Activated T-cell treated with anti-CD3 and anti-CD28 coated beads, Interleukin-2, amount 50 U/mL, for 24 hours (primary cell): ENCODE results near the gene MTIF2.
"Not testable (repeated sequence)": the region's sequence is repeated elsewhere in the genome, so short reads cannot be mapped to it uniquely, and the experiment has no call there.

Experiments used
- DNase-seq: peaks from one replicate; pipeline ENCODE4 v3.0.0-alpha.2; 2020
- H3K27ac Mint-ChIP-seq: 2 replicates; pipeline ENCODE4 v1.8.0; 2020; ENCODE audit warnings: mild to moderate bottlenecking, mixed read lengths
- H3K27me3 Mint-ChIP-seq: 2 replicates; pipeline ENCODE4 v1.8.0; 2020; ENCODE audit warnings: mixed read lengths
- H3K36me3 Mint-ChIP-seq: 2 replicates; pipeline ENCODE4 v1.8.0; 2020; ENCODE audit warnings: low read depth, mixed read lengths
- H3K4me1 Mint-ChIP-seq: 2 replicates; pipeline ENCODE4 v1.8.0; 2020; ENCODE audit warnings: low read depth, mixed read lengths
- H3K4me3 Mint-ChIP-seq: 2 replicates; pipeline ENCODE4 v1.8.0; 2020; ENCODE audit warnings: mild to moderate bottlenecking, moderate library complexity, mixed read lengths
- H3K9me3 Mint-ChIP-seq: 2 replicates; pipeline ENCODE4 v1.8.0; 2020; ENCODE audit warnings: mixed read lengths

The MTIF2 gene

GRCh38 chr2:55268907-55269644 is at the start of gene MTIF2:
Gene MTIF2 (minus strand): TSS chr2:55269231. CDS start chr2:55263858, 5,373 bp downstream.
- H3K4me1 Mint-ChIP-seq = peaks cover 19% of the 10 kb centered on the region
- no peaks in the 10 kb centered on the region for H3K9me3 Mint-ChIP-seq
- H3K27me3 Mint-ChIP-seq = no peaks in the 10 kb centered on the region
- peak within 1 kb of the TSS; percentile 97 for H3K4me3 Mint-ChIP-seq
- H3K27ac Mint-ChIP-seq = peak within 1 kb of the TSS; percentile 97
- H3K36me3 Mint-ChIP-seq = peaks cover 46% of the 10 kb centered on the region
- DNase-seq = peak; percentile 95

GRCh38 chr2:55314985-55315384 is 46.0 kb upstream of the MTIF2 start:
- Mint-ChIP-seq H3K4me3 (no peak overlapping the region), H3K36me3 (peaks cover 24% of the 10 kb centered on the region), H3K9me3 (no peaks in the 10 kb centered on the region), H3K4me1 (peaks cover 23% of the 10 kb centered on the region), H3K27ac (no peak overlapping the region), H3K27me3 (no peaks in the 10 kb centered on the region)
- no peak for DNase-seq

DNA sequence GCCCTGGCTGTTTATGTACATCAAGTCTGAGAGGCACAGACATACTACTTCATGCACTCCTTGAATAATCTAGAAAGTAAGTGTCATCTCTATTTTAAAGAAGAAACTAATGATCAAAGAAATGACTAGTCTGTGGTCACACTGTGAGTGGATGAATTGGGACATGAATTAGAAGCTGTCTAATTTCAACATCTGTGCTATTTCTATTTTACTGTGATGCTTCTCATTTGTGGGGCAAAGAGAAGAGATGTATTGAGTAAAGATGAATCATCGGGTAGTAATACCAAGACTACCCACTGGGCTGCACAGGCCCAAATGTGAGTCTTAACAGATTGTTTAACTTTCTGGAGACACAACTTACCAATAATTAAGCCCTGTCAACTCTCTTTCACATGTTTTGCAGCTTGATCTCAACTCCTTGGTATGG is 42.4 kb upstream of the MTIF2 start:
- no peaks in the 10 kb centered on the region for H3K27me3 Mint-ChIP-seq
- H3K36me3 Mint-ChIP-seq = peaks cover 18% of the 10 kb centered on the region
- DNase-seq = no peak
- H3K9me3 Mint-ChIP-seq = no peaks in the 10 kb centered on the region
- H3K4me3 Mint-ChIP-seq = peak overlapping the region; percentile 29
- peak overlapping the region; percentile 76 for H3K27ac Mint-ChIP-seq
- H3K4me1 Mint-ChIP-seq = peaks cover 29% of the 10 kb centered on the region

- DNase-seq = no peak
- peaks cover 29% of the 10 kb centered on the region for H3K4me1 Mint-ChIP-seq
- H3K27me3 Mint-ChIP-seq = no peaks in the 10 kb centered on the region
- no peak overlapping the region for H3K4me3 Mint-ChIP-seq
- H3K36me3 Mint-ChIP-seq = peaks cover 8% of the 10 kb centered on the region
- H3K9me3 Mint-ChIP-seq = no peaks in the 10 kb centered on the region
- no peak overlapping the region for H3K27ac Mint-ChIP-seq
These were observed 40.4 kb upstream of the MTIF2 start for GRCh38 chr2:55309446-55309845.

- H3K36me3 Mint-ChIP-seq = peaks cover 2% of the 10 kb centered on the region
- no peaks in the 10 kb centered on the region for H3K9me3 Mint-ChIP-seq
- no peak overlapping the region for H3K4me3 Mint-ChIP-seq
- H3K4me1 Mint-ChIP-seq = peaks cover 25% of the 10 kb centered on the region
- H3K27me3 Mint-ChIP-seq = no peaks in the 10 kb centered on the region
- H3K27ac Mint-ChIP-seq = no peak overlapping the region
- no peak for DNase-seq
These were observed 33.2 kb upstream of the MTIF2 start for GRCh38 chr2:55302241-55302640.

DNA sequence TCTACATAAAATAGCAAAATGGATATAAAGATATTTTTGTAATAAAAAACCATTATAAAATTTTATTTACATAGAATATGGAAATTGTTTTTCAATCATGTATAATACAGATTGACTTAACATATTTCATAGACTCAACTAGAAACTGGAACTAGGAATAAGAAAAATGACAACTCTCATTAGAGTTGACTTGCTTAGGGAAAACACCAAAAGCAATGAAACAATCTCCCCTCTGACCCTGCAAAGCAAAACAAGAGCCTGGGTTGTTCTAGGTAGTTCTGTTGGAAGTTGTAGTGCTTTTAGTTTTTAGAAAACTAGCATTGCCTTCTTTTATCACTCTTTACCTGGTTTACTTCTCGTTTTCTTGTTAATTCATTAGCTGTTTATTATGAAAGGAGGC is 32.2 kb upstream of the MTIF2 start:
- DNase-seq = no peak
- Mint-ChIP-seq H3K27me3 (no peaks in the 10 kb centered on the region), H3K36me3 (peaks cover 2% of the 10 kb centered on the region), H3K4me1 (peaks cover 25% of the 10 kb centered on the region), H3K4me3 (no peak overlapping the region), H3K27ac (no peak overlapping the region), H3K9me3 (no peaks in the 10 kb centered on the region)

DNA sequence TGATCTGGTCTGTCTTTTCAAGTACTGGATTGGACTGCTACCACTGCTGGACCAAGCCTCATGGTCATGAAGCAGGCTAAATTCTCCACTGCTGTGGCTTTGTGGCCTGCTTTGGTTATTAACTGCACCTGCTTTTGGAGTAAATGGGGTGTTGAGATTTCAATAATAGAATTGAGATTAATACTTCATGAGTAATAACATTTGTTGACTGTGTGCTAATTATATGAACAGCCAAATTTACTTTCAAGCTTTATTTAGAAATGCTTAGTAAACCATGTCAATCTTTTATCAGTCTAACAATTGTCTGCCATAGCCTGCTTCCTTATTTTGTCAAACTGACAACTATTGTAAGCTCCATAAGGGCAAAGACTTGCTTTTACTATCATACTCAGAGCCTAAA is 27.4 kb upstream of the MTIF2 start:
- Mint-ChIP-seq H3K4me1 (peaks cover 30% of the 10 kb centered on the region), H3K27ac (no peak overlapping the region), H3K9me3 (no peaks in the 10 kb centered on the region), H3K4me3 (no peak overlapping the region), H3K36me3 (peaks cover 2% of the 10 kb centered on the region), H3K27me3 (no peaks in the 10 kb centered on the region)
- no peak for DNase-seq

DNA sequence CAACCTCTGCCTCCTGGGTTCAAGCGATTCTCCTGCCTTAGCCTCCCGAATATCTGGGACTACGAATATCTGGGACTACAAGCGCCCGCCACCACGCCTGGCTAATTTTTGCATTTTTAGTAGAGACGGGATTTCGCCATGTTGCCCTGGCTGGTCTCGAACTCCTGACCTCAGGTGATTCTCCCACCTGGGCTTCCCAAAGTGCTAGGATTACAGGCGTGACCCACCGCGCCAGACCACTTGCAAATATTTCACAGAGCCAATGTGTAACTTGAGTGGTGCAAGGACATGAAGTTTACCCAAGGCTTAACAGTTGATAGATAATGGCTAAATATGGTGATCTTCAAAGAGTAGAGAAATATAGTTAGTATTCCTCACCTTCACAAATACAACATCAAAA is 14.1 kb upstream of the MTIF2 start:
- Mint-ChIP-seq H3K36me3 (peaks cover 10% of the 10 kb centered on the region), H3K27ac (peak overlapping the region; percentile 31), H3K4me1 (peaks cover 35% of the 10 kb centered on the region), H3K27me3 (no peaks in the 10 kb centered on the region), H3K4me3 (peak overlapping the region; percentile 86), H3K9me3 (no peaks in the 10 kb centered on the region)
- DNase-seq = no peak

- Mint-ChIP-seq H3K4me1 (peaks cover 35% of the 10 kb centered on the region), H3K4me3 (peak overlapping the region; percentile 86), H3K27me3 (no peaks in the 10 kb centered on the region), H3K27ac (peak overlapping the region; percentile 97), H3K36me3 (peaks cover 10% of the 10 kb centered on the region), H3K9me3 (no peaks in the 10 kb centered on the region)
- peak; percentile 91 for DNase-seq
These were observed 13.3 kb upstream of the MTIF2 start for GRCh38 chr2:55282110-55282917.

- H3K4me3 Mint-ChIP-seq = peak overlapping the region; percentile 86
- not testable (repeated sequence) for DNase-seq, H3K36me3 Mint-ChIP-seq, H3K27me3 Mint-ChIP-seq, H3K9me3 Mint-ChIP-seq
- peaks cover 29% of the 10 kb centered on the region for H3K4me1 Mint-ChIP-seq
- H3K27ac Mint-ChIP-seq = peak overlapping the region; percentile 97
These were observed 12.0 kb upstream of the MTIF2 start for GRCh38 chr2:55280851-55281546.

DNA sequence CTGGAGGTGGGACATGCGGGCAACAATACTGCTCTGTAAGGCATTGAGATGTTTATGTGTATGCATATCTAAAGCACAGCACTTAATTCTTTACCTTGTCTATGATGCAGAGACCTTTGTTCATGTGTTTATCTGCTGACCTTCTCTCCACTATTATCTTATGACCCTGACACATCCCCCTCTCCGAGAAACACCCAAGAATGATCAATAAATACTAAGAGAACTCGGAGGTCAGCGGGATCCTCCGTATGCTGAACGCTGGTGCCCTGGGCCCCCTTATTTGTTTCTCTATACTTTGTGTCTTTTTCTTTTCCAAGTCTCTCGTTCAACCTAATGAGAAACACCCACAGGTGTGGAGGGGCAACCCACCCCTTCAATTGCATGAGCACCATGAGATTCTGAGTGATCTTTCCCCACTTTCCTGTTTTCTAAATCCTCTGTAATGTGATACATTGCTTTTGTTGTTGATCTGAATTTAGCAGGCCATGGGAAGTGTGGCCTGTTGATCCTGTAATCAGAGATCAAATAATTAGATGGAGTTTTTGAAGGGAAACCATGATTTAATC is 10.9 kb upstream of the MTIF2 start:
- not testable (repeated sequence) for H3K4me3 Mint-ChIP-seq, H3K27ac Mint-ChIP-seq, H3K9me3 Mint-ChIP-seq, DNase-seq, H3K27me3 Mint-ChIP-seq, H3K36me3 Mint-ChIP-seq
- H3K4me1 Mint-ChIP-seq = peaks cover 29% of the 10 kb centered on the region

GRCh38 chr2:55279214-55279835 is 10.3 kb upstream of the MTIF2 start:
- H3K4me3 Mint-ChIP-seq, H3K36me3 Mint-ChIP-seq, H3K9me3 Mint-ChIP-seq, H3K27me3 Mint-ChIP-seq, DNase-seq, H3K27ac Mint-ChIP-seq: not testable (repeated sequence)
- H3K4me1 Mint-ChIP-seq = peaks cover 29% of the 10 kb centered on the region

DNA sequence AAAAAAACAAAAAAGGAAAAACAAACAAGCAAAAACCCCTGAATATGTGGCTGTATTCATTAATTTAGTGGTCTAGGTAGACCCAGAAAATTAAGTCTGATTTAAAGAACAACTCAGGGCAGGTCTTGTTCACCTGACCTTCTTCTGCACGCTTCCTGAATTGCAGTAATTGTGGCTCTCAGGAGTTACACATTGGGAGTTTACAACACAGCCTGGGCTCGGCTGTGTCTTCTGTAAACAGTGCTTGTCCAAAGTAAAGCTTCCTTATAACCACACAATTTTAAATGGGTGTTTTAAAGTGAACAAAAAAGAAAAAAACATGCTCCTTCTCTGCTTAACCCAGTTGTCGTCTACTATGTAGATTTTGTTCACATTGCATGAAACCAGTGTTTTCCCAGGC is 8.3 kb upstream of the MTIF2 start:
- Mint-ChIP-seq H3K36me3 (peaks cover 3% of the 10 kb centered on the region), H3K9me3 (no peaks in the 10 kb centered on the region), H3K27ac (no peak overlapping the region)

GRCh38 chr2:55274346-55274745 is 5.3 kb upstream of the MTIF2 start:
- H3K9me3 Mint-ChIP-seq, DNase-seq, H3K36me3 Mint-ChIP-seq, H3K4me3 Mint-ChIP-seq, H3K27me3 Mint-ChIP-seq, H3K27ac Mint-ChIP-seq: not testable (repeated sequence)
- H3K4me1 Mint-ChIP-seq = peaks cover 11% of the 10 kb centered on the region

More for the DNA sequence above, 8.3 kb upstream of the MTIF2 start:
- DNase-seq = no peak
- Mint-ChIP-seq H3K4me1 (peaks cover 12% of the 10 kb centered on the region), H3K27me3 (no peaks in the 10 kb centered on the region), H3K4me3 (no peak overlapping the region)
